Measurements from ENCODE around the gene RAPGEF4.

Gene RAPGEF4

GRCh38 chr2:172829229-172829628 is 93.6 kb downstream of the RAPGEF4 start:
- peak; percentile 38 for DNase-seq

- no peak for DNase-seq
These were observed 94.8 kb downstream of the RAPGEF4 start for GRCh38 chr2:172830482-172830881.

- no peak for DNase-seq
These were observed 98.3 kb downstream of the RAPGEF4 start for GRCh38 chr2:172833898-172834297.

GRCh38 chr2:172834881-172835280 is 99.2 kb downstream of the RAPGEF4 start:
- DNase-seq = no peak

- peak; percentile 59 for DNase-seq
These were observed 100.7 kb downstream of the RAPGEF4 start for GRCh38 chr2:172836347-172836821.

- no peak for DNase-seq
These were observed 101.2 kb downstream of the RAPGEF4 start for GRCh38 chr2:172836827-172837226.

DNA sequence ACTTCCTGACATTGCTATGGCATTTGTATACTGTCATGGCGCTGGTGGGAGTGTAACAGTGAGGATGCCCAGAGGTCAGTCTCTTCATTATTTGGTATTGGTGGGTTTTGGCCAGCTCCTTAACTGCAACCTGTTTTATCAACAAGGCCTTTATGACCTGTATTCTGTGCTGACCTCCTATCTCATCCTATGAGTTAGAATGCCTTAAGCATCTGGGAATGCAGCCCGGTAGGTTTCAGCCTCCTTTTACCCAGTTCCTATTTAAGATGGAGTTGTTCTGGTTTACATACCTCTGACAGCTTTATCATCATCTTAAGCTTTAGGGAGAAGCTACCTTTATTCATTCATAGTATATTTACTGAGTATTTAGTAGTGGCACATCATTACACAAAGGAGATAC is 103.8 kb downstream of the RAPGEF4 start:
- no peak for DNase-seq

DNA sequence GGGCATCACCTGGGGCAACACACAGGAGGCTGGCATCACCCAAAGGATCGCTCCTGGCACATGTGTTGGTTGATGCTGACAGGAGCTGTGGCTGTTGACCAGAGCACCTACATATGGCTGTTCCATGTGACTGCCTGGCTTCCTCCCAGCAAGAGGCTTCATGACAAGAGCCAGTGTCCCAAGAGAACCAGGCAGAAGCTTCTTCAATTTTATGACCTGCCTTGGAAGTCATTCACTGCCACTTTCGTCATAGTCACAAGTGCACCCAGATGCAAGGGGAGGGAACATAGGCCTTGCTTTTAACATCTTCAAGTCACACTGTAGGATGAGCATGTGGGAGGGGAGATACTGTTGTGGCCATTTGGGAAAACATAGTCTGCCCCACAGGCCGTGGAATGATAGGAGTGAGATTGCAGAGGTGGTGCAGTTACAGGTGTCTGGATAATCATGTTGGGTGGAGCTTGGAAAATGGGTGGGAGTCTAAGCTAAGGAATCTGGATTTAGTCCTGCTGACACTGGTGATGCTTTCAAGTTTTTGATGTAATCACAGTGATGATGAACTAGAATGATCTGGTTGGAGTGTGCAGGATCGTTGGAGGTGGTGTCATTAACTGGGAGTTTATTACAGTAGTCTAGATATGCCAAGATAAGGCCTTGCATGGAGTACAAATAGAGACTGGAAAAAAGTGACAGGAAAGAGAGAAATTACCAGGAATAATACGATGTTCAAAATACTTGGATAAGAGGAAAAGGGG is 107.0 kb downstream of the RAPGEF4 start:
- no peak for DNase-seq

- no peak for DNase-seq
These were observed 107.6 kb downstream of the RAPGEF4 start for GRCh38 chr2:172843266-172843582.

DNA sequence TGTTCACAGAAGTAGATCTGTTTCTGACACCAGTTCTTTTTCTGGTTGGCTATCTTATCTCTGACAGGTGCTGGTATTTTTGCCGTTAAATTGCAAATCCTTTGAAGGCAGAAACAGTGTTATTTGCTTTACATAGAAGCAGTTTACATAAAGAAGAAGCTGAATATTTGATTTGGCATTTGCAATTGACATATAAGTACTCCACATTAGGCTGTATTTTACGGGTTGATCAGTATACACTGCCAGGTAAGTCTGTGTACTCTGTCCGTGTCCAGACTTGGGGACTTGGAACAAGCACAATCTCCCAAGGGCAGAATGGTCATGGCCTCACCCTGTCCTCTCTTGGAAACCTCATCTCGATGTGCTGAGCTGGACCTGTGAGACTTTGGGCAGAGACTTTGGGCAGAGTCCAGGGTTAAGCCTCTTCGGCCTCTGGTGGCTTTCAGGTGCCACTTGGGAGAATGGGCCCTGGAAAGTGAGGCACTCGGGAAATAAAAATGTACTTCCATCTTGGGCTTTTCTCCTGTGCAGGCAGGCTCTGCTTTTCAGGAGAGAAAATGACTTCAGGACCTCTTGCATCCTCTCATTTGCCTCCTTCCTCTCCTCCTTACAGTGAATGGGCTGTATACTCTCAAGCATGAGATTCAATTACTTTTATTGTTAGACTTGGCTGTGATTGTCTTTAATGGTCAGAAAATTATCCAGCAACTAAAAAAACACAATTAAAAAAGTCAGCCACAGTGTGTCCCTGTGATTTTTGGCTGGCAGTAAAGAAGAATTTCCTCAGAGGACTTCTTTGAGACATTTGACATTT is 108.5 kb downstream of the RAPGEF4 start:
- DNase-seq = no peak

DNA sequence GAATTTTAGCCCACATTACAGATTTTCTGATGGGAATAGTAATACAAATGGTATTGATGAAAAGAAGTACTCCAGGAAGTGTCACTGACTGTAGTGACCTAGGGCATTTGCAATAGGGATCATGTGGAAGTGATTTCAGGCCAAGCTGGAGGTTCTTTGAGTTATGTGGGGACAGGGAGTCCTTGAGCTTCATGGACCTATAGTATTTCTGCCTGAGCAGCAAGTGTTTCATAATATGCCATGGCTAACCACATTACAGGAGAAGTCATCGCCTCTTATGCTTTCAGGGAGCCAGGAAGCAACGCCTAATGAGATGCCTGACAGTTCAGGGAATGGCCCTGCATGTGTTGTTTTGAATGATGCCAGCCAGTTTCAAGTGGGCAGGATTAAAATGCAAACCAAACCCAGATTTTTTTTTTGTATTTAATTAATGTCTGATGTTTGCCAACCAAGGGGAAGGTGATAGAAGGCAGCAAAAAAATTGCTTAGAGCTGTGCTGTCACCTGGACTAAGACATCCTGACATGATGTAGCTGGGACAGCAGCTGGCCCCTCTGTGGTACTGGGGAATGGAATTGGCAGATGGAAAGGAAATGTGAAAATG is 109.5 kb downstream of the RAPGEF4 start:
- no peak for DNase-seq

GRCh38 chr2:172846551-172846950 is 110.9 kb downstream of the RAPGEF4 start:
- DNase-seq = no peak

GRCh38 chr2:172847188-172847587 is 111.5 kb downstream of the RAPGEF4 start:
- no peak for DNase-seq

GRCh38 chr2:172848519-172848918 is 112.9 kb downstream of the RAPGEF4 start:
- no peak for DNase-seq

- DNase-seq = no peak
These were observed 114.0 kb downstream of the RAPGEF4 start for GRCh38 chr2:172849519-172850217.

GRCh38 chr2:172855588-172855987 is 119.9 kb downstream of the RAPGEF4 start:
- DNase-seq = no peak

DNA sequence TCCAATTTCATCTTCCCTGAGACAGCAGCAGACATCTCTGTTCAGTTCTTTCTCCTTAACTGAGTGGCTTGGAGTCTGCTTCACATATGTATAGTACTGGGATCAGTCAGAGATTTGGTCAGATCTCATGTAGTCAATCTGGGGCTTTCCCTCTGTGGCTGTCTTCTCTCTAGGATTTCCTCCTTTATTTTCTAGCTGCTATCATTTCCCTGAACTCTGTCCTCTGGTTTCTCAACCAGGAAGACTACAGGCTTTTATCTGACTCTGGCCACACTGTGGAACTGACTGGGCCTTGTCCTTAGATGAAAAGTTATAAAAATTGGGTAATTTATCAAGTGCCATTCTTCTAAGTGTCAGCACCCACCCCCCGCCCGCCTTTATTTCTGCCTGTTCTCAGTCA is 121.0 kb downstream of the RAPGEF4 start:
- no peak for DNase-seq

GRCh38 chr2:172858473-172858745 is 122.8 kb downstream of the RAPGEF4 start:
- no peak for DNase-seq

DNA sequence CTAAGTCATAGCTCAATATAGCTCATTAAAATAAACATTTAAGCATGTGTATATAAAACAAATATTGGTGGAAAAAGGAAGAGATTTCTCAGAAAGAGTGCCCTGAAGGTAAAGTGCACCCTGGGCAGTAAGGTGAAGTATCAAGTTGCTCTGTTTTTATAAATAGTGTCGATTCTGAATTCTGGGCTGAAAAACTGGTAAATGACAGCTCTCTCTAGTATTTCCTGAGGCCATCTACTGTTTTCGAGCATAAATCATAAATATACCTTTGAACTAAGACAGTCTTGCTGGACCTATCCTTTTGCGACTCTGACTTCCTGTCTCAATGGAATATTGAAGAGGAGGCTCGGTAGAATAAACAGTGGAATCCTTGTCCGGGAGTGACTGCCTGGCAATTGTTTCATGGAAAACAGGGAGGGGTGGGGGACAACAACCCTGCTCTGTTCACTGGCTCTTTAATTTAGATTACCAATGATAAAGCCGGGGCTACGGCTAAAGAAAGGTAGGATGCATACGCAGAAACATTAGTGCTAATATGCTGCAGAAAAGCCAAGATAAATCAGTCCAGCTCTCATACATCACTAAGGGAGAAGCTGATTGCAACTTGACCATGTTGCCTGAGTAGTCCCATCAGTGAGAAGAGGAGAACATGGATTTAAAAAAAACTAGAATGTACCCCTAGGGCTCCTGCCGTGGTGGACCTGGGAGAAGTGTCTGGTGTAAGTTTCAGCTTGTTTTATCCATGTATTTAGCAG is 124.1 kb downstream of the RAPGEF4 start:
- DNase-seq = no peak

DNA sequence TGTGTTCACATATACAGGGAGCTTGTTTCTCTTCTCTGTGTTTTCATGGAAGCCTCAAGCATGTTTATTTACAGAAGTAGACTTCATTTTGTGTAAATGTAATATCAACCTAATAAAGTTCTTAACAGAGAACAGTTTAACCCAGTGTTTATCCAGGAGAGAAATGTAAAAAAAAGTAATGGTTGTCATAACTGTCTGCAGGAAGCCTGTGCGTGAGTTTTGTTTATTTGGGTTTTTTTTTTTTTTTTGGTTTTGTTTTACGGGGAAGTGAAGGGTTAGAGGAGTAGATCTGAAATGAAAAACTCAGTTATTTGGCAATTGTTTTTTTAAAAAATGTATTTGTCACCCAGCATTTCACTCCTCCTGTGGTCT is 124.7 kb downstream of the RAPGEF4 start:
- no peak for DNase-seq

DNA sequence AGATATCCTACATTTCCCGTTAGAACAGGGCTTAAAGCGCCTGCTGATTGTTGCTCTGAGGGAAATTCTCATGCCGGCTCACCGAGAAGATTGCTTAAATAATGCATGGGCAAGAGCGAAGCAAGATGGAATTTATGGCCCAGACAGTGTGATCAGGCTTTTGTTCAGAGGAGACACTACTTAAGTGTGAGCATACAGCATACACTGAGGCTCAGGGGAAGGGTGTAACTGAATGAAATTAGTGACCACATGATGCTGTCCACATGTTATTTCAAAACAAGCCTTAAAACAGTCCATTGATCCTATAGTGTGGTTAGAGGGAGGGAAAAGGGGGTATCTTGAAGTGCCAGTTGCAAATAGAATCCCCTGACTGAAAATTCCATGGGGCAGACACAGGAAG is 125.5 kb downstream of the RAPGEF4 start:
- no peak for DNase-seq

GRCh38 chr2:172861656-172862476 is 126.2 kb downstream of the RAPGEF4 start:
- no peak for DNase-seq

All from kidney glomerular epithelial cell (primary cell).